ENCODE measurements around the gene LPCAT1.

DNA sequence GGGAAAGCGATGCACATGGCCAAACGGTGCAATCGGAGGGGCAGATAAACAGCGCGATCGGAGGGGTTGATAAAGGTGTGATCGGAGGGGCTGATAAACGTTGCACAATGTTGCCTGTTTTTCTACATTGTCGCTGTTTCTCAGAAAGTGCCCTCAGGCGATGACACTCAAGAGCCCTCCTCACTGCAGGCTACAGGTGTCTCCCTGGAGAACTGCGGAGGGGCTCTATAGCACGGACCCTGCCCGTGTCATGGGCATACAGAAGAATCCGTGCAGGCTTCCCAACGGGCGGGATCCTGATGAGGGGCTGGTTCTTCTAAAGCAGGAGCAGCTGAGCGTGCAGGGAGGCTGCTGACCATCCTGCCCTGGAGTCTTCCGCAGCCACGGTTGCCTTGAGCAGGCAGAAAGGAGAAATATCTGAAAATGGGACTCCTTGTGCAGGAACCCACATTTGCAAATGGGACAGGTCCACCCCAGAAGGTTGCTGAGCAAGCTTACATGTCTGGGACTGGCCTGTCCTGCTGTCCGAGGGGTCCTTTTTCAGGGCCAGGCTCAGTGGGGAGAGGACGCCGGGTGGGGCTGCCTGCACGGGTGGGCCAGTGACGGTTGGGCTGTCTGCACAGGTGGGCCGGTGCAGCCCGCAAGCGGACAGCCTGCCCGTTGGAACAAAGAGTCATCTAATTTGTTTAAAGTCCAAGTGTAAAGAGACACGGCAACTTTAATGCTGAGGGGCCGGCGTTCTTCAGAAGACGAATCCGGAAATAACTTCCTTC, 25.1 kb upstream of the LPCAT1 start:
- TF ChIP-seq, protein P1, sequence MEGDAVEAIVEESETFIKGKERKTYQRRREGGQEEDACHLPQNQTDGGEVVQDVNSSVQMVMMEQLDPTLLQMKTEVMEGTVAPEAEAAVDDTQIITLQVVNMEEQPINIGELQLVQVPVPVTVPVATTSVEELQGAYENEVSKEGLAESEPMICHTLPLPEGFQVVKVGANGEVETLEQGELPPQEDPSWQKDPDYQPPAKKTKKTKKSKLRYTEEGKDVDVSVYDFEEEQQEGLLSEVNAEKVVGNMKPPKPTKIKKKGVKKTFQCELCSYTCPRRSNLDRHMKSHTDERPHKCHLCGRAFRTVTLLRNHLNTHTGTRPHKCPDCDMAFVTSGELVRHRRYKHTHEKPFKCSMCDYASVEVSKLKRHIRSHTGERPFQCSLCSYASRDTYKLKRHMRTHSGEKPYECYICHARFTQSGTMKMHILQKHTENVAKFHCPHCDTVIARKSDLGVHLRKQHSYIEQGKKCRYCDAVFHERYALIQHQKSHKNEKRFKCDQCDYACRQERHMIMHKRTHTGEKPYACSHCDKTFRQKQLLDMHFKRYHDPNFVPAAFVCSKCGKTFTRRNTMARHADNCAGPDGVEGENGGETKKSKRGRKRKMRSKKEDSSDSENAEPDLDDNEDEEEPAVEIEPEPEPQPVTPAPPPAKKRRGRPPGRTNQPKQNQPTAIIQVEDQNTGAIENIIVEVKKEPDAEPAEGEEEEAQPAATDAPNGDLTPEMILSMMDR (IDR thresholded peaks at IDR 0.05; ENCODE audit: insufficient read depth, low read depth, low read length) = no peak
- TF ChIP-seq EZH2 (IDR thresholded peaks at IDR 0.05; ENCODE audit: insufficient read depth, low read length) = no peak
